GM21619 (cell line): ENCODE measurements around the gene SPNS3.

Source experiments
- ATAC-seq: cut with Tn5 transposase; IDR thresholded peaks from one replicate; pipeline ENCODE4 v1.9.1; 2021; ENCODE audit not compliant: unreplicated experiment

The SPNS3 gene

GRCh38 chr17:4465786-4466185 is 32.0 kb downstream of the SPNS3 start:
- no peak for ATAC-seq

DNA sequence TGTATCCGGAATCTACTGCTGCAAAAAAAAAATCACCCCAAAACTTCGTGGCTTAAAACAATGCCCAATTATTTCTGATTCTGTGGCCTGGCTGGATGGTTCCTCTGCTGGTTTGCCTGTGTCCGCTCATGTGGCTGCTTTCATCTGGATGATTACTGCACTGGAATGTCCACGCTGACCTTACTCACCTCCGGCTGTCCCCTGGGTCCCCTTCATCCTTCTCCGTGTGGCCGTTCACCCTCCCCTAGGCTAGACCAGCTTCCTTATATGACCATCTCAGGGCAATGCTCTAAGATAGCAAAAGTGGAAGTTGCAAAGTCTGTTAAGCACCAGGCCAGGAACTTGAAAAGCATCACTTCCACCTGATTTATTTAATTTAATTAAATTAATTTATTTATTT is 33.5 kb downstream of the SPNS3 start:
- no peak for ATAC-seq

GRCh38 chr17:4469552-4469951 is 35.8 kb downstream of the SPNS3 start:
- no peak for ATAC-seq

DNA sequence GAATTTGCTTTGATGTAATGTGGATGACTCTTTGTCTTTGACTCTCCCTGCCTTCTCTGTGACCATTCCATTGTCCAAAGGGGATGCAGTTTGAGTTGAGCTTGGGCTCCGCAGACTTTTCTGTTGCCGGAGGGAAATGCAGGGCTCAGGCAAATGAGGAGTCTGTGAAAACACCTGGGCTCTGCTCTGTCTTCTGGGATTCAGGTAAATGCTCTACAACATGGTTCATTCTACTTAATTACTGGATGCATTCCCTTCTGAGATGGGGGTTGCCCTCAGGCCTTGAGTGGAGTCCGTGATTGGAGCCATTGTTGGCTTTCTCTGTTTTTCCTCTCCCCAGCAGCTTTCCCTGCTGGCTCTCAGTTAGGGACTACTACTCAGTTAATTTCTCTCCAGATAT is 38.5 kb downstream of the SPNS3 start:
- ATAC-seq = no peak

DNA sequence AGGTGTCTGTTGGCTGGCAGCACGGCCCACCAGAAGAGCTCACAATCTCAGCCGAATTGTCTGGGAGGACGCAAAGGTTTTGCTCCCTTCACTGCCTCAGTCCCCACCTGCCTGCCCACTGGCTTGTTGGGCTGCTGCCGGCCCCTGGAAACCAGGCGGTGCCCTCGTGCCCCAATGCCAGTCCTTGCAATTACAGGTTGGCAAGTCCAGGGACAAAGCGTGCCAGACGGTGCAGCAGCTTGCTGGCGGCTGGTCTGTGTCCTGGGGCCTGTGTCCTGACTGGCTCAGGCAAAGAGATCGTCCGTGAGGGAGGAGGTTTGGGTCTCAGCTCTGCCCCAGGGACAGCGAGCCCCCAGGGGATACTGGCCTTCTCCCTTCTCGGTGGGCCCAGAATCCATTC is 40.4 kb downstream of the SPNS3 start:
- ATAC-seq = no peak

- ATAC-seq = no peak
Observed at GRCh38 chr17:4475001-4475400, 41.3 kb downstream of the SPNS3 start.

GRCh38 chr17:4475463-4475862 is 41.7 kb downstream of the SPNS3 start:
- no peak for ATAC-seq

DNA sequence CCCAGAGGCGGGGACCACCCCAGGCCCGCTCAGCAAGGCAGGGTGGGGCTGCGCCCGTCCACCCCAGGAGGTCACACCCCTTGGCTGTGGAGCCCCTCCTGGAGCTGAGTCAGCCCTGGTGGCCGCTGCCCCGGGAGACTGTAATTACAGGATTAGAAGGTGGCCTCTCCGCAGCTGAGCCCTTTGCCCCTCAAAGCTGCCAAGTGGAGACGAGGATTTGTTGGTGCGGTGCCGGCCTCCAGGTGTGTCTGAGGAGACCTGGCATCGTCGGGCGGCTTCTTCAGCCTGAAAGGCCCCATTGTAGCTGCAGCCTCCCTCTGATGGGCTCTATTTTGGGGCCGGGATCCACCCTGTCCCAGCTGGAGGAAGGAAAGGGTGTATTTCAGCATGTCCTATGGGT is 42.3 kb downstream of the SPNS3 start:
- ATAC-seq = no peak

GRCh38 chr17:4476511-4477070 is 42.9 kb downstream of the SPNS3 start:
- no peak for ATAC-seq

DNA sequence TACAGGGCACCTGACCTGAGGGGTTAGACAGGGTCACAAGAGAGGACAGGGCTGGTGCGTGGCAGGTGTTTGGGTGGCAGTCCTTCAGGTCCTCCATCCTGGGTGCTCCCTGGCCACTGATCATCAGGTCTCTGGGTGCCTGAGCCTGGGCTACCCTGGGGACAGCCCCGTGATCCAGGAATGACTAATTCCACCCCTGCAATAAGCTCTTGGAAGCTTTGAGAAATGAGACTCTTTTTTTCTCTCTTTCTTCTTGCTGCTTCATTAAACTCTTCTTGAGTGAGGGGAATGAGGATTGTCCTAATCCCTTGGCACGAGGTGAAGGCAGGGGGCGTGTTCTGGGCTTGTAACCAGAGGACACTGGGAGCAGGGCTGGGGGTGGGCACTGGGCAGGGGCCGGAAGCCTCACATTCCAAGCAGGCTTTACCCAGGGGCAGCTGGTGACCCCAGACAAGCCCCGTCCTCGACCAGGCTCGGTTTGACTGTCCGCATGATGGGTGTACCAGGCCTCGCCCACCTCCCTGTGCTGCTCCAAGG is 43.6 kb downstream of the SPNS3 start:
- ATAC-seq = no peak

GRCh38 chr17:4478318-4478830 is 44.6 kb downstream of the SPNS3 start:
- no peak for ATAC-seq

GRCh38 chr17:4479340-4479981 is 45.7 kb downstream of the SPNS3 start:
- no peak for ATAC-seq

DNA sequence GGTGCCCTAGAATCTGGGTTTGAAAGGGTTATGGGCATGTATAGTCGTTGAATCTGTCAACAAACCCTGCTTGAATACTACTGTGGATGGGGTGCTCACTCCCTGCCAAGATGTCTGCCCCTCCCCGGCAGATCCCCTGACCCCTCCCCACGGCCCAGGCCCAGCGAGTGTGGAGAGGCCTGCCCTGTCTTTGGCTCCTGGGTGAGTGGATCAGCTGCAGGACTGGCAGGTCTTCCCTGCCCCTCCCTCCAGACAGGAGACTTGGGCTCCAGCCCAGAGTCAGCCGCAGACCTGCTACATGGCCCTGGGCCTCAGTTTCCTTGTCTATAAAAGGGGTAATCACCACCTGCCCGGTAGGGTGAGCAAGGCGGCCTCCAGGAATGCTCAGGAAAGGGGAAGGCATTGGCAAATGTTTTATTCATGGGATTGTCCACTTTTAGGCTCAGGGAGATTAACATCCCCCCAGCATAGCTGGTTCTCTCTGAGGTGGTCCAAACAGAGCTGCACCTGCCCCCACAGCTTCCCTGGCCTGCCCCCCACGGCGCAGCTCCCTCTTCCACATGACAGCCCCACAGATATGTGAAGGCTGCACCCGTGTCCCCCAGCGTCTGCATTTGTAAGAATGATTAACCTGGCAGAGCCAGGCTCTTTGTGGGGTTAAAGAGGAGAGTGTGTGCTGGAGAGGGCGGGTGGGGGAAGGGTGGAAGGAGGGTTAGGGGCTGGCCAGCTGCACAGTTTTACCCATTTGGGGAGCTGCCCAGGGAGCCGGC is 46.4 kb downstream of the SPNS3 start:
- ATAC-seq = no peak

DNA sequence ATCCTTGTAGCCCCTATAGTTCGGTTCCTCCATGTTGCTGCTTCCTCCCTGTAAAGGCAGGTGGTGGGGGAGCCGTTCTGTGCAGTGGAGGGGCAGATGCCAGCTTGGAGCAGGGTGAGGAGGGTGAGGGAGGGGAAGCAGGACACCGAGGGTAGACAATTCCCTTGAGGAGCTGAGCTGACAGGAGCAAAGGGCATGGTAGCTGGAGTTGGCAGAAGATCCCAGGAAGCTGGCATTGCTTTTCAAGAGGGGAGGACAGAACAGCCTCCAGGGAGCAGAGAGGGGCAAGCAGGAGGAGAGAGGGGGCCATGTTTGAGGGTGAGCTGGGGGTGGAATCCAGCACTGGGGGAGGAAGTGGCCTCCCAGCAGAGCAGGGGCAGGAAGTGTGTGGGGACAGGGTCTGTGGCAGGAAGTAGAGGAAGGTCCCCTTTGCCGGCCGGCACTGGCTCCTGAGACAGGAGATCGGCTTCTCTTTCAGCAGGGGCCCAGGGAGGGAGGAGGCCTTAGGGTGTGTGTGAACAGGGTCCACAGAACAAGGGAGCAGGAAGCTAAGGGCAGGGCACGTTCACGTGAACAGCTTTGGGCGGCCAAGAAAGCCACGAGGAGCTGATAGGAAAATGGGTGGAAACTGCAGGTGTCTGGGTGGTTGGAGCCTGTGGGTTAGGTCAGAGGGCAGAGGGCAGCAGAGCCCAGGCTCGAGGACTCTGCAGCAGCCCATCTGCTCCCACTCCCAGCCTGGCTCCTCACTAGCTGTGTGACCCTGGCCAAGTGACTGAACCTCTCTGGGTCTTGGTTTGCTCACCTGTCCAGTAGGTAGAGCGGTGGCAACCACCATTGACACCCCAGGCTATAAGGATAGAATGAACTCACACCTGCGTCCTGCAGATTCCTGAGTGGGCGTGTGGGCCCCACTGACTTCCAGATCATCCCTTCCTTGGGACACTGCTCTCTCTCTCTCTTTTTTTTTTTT is 47.5 kb downstream of the SPNS3 start:
- ATAC-seq = no peak

- no peak for ATAC-seq
Observed at GRCh38 chr17:4482338-4483011, 48.7 kb downstream of the SPNS3 start.

DNA sequence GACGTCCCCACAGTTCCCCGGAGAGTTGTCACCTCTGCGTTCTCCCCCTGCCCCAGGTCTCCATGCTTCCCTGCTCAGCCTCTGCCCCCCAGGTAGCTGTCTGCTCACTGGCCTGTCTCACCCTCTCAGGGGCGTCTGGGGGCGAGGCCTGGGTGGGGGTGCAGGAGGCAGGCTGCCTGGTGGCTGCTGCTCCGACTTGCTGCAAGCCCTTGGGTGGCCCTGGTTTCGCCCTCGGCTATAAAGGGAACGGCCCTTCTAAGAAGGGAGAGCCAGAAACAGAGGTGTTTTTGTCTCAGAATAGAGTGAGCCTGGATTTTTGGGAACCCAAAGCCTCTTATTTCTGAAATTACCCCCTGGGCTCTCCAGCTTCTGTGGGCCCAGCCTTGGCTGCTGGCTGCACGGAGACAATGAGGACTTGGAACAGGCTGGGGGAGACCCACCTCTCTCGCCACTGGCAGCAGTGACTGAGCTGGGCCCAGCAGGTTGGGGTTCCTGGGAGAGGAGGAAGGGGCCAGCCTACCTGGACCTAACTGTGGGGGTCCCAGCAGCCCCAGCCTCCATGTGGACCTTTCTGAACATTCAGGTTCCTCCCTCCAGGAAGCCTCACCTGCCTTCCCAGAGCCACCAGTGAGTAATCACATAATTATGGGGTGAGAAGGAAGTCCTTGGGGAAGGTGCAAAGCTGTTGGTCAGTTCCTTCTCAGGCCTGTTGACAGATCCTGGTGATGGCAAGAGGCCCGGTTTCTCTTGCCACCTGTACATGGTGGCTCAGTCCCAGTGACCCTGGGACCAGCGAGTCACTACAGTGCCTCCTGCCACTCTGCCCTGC is 49.5 kb downstream of the SPNS3 start:
- ATAC-seq = no peak

DNA sequence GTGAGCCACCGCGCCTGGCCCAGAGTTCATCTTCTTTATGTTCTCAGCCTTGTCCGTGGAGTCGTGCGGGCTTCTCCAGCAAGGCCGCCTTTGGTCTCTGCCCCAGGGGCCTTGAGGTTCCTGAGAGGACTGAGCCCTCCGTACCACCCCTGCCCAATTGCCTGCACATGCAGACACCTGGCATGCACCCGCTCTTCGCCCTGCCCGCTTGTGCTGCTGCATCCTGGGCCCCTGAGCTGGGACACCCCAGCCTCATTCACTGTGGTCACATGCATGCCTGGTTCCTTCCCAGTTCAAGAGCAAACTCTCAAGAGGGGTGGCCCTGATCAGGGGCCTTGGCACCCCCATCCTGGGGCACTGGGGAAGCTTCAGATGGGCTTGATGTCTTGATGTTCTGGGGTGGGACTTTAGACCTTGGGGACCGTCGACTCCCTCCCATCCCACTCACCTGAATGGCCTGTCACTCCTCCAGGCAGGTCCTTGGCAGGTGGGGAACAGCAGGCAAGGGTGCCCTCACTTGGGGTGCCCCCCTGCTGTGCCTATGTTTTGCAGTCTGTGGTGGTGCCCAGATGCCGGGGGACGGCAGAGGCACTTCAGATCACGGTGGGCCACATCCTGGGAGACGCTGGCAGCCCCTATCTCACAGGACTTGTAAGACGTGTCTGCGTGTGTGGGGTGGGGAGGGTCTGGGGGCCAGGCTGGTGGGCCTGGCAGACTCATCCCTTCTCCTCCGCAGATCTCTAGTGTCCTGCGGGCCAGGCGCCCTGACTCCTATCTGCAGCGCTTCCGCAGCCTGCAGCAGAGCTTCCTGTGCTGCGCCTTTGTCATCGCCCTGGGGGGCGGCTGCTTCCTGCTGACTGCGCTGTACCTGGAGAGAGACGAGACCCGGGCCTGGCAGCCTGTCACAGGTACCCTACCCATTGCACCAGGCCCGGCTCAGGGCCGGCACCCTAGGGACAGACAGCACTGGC is 52.2 kb downstream of the SPNS3 start:
- ATAC-seq = no peak

DNA sequence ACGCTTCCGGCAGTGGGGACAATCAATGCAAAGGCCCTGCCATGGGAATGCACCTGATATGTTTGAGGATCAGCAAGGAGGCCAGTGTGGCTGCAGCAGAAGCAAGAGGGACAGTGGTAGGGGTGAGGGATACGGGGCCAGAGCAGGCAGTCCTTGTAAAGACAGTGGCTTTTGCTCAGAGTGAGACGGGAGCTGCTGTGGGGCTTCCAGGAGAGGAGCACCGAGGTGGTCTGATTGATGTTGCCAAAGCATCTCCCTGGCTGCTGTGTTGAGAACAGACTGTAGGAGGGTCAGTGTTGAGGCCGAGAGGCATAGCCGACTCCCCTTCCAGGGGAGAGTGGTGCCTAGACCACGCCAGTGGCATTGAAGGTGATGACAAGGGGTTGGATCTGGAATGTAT is 53.6 kb downstream of the SPNS3 start:
- ATAC-seq = no peak
